ENCODE results near the gene CUL4A. TPM values are rescaled to one million over a fixed set of nuclear protein-coding genes. Genes with fewer than 3 reads are reported as not detected.

CUL4A gene
- total and polyA plus RNA-seq, 9 of the 15 experiments (the other 6 are each of a cell fraction or from before 2014, with no cell fraction given), result 21.1 to 92.0 (median 63.2) TPM

- peak; percentile 79 for TF ChIP-seq MGA (IDR thresholded peaks at IDR 0.05)
- peak; percentile 65; the same call in 1 of the 2 replicates for TF ChIP-seq ZNF592 (IDR thresholded peaks at IDR 0.05)
- 0 out of 2 replicates have a peak, but pooled peaks have one; percentile 21 for TF ChIP-seq SMAD4 (CRISPR knock-in tag; conservative IDR thresholded peaks at IDR 0.05)
- peak; percentile 61 to 65; a peak in 2 of 4 replicates for TF ChIP-seq UBTF (IDR thresholded peaks at IDR 0.05; ENCODE audit: borderline replicate concordance in 1 of 2, low read depth in 2 of 2, low read length in 2 of 2)
- no peak for TF ChIP-seq ZNF695 (CRISPR knock-in tag; IDR thresholded peaks at IDR 0.05)
- TF ChIP-seq SETDB1 (IDR thresholded peaks at IDR 0.05; ENCODE audit: low read length), result no peak
- peak; percentile 20; the same call in 1 of the 2 replicates for TF ChIP-seq SIN3B (IDR thresholded peaks at IDR 0.05; ENCODE audit: low read depth)
- TF ChIP-seq CBX3 (IDR thresholded peaks at IDR 0.05; ENCODE audit: borderline replicate concordance in 1 of 2, low read length in 2 of 2), result 0 out of 3 replicates have a peak, but pooled peaks of 1 of the 2 experiments have one; percentile 16
These were observed 477 bp downstream of the CUL4A start (continued) for GRCh38 chr13:113209759-113210421.

Measured in K562 (cell line).